Stimulated activated naive CD8-positive, alpha-beta T cell treated with anti-CD3 and anti-CD28 coated beads, Interleukin-15, Interleukin-2, amounts not matched to agents 100 U/mL and 50 U/mL, for 24 hours (primary cell): Measurements from ENCODE around the gene RAB11A.
A peak's percentile ranks its signal among the peaks of the same experiment; 100 is the strongest.

ENCODE experiments used
- ATAC-seq: fragments of 150-1000 bp; cut with Tn5 transposase; one replicate; pipeline ENCODE4 v1.10.0; 2021
- DNase-seq: peaks from one replicate; pipeline ENCODE4 v3.0.0; 2021

RAB11A gene

DNA sequence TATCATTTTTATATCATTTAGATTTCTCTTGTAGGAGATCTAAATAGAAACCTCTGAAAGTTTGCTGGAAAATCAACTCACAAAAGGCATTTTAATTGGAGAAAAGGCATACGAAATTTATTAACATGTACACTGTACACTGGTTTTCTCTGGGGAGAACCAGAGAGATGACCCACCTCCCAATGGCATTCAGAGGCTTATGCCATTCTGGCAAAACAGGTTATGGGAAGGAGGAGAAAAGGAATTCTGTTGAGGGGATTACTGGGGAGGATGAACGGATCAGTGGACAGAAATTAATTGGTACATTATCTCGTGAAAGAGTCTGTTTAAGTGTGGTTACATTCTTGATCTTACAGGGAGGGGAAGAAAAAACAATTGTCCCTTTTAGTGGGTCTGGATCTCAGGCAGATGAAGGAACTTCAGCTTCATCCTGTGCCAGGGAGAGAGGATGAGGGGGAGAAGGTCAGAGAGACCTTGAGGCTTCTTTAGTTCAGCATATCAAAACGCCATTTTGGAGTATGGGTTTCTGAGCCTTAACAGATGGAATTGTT lies 16.5 kb downstream of the RAB11A start:
- ATAC-seq (no peak), DNase-seq (no peak)

DNA sequence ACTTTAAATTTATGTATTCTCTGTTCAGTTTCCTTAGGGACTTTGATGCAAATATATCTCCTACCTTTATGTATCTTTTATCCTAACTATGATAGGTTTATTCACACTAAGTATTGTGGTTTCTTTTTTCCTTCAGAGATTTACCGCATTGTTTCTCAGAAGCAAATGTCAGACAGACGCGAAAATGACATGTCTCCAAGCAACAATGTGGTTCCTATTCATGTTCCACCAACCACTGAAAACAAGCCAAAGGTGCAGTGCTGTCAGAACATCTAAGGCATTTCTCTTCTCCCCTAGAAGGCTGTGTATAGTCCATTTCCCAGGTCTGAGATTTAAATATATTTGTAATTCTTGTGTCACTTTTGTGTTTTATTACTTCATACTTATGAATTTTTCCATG lies 18.3 kb downstream of the RAB11A start:
- ATAC-seq, result peak; percentile 95
- no peak for DNase-seq

DNA sequence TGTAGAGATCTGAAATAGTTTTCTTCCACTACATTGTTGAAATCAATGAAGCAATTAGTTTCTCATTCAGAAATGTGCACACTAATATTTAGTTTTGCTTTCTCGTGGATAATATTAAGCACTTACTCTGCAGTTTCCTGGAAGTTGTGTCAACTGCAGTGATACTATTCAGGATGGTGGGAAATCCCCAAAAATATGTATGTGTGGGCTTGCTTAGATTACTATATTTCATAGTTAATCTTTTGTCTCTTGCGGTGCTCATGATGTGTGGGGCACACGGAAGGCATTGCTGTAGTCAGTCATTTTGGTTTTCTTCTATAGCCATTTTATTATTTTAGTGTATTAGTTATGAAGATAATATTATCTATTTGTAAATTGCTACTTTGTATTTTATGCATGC lies 19.7 kb downstream of the RAB11A start:
- ATAC-seq (peak; percentile 83), DNase-seq (no peak)

DNA sequence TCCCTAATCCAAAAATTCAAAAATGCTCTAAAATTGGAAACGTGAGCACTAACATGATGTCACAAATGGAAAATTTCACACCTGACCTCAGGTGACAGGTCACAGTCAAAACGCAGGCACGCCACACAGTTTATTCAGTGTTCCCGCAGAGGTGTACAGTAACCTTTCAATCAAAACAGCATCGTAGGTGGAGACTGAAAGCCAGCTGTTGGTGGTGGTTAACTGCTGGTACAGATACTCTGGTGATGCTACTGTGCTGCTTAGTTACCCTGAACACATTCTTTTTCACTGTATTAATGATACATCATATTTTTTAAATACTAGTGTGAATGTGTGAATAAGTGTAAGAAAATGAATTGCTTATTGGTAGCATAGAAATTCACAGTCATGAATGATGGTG lies 23.8 kb downstream of the RAB11A start:
- peak; percentile 65 for ATAC-seq

DNA sequence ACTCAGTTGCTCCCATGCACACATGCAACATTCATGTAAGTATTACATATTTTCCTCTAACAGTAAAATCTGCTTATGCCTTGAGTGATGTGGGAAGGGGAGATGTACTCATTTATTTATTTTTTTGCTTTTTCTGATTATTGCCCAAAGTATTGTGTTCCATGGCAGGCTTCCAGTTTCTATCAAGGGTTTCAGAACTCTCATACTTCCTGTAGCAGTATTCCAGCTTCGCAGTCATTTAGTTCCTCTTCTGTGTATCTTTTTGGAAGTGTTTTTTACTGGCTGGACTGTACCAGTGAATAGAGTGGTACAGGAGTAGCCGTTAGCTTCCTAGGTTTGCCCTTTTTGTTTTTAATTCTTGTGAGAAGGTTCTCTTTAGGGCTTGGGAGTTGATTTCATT lies 26.9 kb downstream of the RAB11A start:
- ATAC-seq (no peak), DNase-seq (no peak)

More for the DNA sequence above, 23.8 kb downstream of the RAB11A start:
- no peak for DNase-seq

DNA sequence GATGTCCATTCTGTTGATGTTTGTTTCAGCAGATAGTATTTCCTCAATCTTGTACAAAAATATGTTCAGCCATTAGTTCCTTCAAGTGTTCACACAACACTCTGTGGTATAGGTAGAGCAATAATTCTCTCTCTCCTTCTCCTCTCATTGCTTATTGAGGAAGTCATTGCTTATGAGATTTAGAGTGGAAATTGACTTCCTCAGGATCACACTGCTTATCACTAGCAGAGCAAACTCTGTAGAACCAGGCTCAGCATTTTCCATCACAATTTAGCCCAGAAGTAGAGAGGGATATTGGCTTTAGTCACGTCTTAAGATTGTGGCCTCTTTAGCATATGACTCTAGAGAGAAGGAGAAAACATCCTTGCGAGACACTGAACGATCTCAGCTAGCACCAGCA lies 31.2 kb downstream of the RAB11A start:
- no peak for ATAC-seq

DNA sequence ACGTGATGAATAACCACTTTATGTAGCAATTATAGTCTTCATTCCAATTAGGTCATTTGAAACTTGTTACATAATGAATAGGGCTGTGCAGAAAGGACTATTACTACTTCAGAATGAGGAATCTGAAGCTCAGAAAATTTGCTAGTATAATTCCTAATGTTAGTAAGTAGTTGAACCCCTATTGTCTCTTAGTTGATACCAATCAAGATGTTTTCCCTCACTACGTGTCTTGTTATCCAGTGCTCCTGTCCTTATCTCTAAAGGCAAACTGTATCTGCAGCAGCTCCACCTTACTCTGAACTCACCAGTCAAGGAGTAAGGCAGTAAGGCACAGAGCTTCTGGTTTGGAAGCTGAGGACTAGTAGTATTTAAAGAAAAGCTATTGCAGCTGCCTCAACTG lies 32.0 kb downstream of the RAB11A start:
- ATAC-seq, result no peak
- DNase-seq, result no peak

More for the DNA sequence above, 31.2 kb downstream of the RAB11A start:
- no peak for DNase-seq

DNA sequence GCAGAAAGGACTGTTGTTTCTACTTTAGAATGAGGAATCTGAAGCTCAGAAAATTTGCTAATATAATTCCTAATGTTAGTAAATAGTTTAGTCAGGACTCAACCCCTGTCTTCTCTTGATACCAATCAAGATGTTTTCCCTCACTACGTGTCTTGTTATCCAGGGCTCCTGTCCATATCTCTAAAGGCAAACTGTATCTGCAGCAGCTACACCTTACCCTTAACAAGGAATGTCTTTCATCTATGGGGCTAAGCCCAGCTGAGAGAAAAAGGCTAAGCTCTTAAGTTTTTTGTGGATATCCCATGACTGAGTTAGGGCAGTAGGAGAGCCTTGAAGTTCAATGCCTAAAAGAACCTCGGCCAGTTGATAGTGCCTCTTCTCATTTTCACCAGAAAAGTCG lies 32.5 kb downstream of the RAB11A start:
- ATAC-seq (no peak), DNase-seq (no peak)

DNA sequence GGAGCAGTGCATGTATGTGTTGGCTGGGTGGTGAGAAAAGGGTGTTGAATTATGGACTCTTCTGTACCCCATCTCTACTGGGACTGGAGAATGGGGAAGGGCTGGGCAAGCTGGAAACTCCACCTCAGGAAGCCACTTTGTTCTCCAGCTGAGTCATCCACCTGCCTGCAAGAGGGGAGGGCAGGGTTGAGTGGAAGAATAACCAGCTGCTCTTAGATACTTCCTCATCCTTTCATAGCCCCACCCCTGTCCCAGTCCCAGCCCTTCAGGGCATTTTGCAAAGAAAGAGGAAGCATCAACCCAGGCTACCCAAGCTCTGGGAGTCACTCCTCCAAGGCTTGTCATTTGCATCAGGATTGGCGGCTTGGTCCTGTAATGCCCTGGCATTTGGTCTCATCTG lies 33.1 kb downstream of the RAB11A start:
- ATAC-seq, result peak; percentile 78
- peak; percentile 17 for DNase-seq

DNA sequence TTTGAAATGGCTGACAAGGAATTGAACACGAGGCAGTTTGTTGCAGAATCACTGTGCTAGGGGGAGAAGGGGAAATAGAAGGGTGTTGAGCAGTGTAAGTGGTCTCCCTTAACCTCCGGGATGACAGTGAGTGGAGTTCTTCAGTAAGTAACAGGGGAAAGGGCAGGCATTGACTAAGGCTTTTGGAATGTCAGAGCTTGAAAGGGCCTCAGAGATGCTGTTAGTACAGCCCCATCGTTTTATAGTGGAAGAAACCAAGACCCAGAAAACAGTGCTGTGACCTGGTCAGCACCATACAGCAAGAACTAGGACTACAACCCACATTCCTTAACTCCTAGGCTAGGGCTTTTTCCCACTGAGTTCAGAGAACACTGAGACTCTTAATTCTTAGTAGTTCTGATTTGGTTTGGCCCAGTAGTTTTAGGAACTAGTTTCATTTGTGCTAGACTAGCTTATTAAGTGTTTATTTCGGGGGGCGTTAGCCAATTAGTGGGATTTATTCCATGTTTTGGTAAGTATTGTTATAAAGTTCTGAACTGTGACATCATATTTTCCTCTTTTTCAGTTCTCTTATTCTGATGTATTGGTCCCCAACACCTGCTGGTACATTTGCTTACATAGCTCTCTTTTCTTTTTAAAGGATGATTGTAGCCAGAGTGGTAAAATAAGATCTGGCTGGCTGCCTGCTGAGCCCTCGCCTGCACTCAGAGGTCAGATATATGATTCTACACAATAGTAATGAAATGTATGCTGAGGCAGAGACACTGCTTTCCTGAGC lies 34.2 kb downstream of the RAB11A start:
- no peak for DNase-seq
- ATAC-seq, result no peak

DNA sequence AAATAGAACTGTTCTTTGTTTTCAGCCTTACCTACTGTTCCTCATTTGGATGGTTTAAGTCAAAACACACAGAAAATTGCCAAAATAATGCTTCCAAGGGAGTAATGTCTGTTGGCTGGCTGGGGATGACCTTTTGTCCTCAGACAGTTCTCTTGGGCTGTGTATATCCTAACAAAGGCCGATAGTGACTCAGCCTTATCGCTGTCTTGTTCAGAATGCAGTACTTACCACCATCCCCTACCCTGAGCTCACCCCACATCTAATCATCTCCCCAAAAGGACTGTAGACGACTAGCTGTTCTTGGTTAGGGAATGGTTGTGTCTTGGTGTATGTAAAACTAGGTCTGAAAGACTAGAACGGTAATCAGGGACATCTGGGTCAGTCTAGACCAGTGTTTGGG lies 35.0 kb downstream of the RAB11A start:
- no peak for ATAC-seq
- DNase-seq, result no peak

DNA sequence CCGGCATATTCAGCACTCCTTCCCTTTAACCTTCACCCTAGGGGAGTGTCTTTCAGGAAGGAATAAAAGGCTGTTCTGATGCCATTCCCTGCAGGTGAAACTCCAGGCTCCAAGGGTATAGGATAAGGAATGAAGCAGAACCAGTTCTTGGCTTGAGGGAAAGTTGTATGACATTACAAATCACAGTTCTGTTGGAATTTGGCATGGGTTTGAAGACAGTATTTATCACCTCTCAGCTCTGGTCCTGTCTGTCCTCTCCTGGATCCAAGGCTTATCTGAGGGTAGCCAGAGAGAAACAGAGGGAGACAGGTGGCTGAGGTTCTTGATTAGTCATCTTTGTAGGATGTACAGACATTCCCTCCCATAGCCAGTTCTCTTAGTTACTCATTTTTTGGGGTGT lies 37.1 kb downstream of the RAB11A start:
- ATAC-seq, result no peak
- DNase-seq, result no peak

DNA sequence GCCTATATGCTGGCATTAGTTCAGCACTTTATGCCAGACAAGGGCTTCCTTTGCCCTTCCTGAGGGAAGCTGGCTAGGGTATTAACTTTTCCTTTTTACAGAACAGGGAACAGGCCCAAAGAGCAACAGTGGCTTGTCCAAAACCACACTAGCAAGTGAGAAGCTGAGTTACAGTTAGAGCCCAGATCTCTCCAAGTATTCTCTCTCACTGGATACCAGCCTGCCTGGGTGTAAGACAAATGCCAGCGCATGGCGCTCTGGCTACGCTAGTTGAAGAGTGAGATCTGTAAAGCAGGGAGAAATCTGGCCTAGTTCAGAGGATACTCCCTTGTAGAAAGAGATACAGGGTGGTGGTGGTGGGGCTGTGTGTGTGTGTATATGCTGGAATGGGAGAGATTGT lies 38.4 kb downstream of the RAB11A start:
- ATAC-seq, result no peak

DNA sequence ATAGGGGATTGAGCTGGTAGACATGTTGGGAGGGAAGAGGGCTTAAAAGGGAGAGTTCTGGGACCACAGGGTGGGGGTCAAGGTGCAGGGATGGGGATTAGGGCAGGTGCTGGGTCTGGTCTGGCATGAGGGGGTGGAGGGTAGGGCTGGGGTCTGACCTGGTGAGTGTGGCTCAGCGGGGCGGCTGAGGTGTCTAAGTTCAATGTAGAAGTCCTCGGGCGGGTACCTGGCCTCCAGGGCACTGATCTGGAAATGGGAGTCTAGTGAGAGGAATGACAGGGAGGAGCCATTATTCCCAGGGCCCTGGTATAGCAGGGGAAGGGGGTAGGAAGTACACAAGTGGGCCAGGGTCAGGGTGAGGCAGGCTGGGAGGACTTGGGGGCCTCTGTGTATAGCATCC lies 39.6 kb downstream of the RAB11A start:
- ATAC-seq, result no peak

More for the DNA sequence above, 38.4 kb downstream of the RAB11A start:
- no peak for DNase-seq

DNA sequence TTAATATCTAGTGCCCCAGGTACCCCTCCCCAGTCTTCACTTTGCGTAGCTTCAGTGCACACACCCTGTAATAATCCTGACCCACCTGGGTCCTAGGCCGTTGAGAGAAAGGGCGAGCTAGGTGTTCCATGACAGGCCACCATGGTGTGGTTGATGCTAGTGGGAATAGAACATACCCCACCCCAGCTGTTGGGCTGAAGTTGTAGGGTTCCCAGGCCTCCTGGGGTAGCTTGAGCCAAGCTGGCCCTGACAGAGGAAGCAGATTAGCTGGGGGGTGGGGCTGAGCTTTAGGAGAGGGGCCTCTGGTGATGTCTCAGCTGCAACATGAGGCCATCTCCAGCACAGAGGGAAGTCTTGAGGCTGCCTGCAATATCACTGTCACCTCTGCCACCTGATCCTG lies 40.5 kb downstream of the RAB11A start:
- ATAC-seq (no peak), DNase-seq (no peak)

More for the DNA sequence above, 39.6 kb downstream of the RAB11A start:
- DNase-seq, result no peak

DNA sequence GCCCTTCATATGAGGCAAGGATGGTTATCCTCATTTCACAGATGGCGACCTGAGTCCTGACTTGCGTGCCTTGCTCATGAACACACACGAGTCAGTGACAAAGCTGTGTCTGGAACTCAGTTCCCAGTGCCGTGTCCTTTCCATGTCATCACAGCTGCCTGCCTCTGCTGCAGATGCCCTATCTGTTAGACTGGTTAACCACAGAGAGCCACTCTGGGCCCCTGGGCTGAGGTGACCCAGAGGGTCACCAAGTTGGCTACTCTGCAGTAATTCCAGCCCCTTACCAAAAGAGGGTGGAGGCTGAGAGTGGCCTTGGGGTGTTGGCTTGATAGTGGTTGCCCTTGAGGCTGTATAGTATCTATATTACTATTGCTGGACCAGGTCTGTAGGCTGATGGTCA lies 41.0 kb downstream of the RAB11A start:
- ATAC-seq (no peak), DNase-seq (no peak)

DNA sequence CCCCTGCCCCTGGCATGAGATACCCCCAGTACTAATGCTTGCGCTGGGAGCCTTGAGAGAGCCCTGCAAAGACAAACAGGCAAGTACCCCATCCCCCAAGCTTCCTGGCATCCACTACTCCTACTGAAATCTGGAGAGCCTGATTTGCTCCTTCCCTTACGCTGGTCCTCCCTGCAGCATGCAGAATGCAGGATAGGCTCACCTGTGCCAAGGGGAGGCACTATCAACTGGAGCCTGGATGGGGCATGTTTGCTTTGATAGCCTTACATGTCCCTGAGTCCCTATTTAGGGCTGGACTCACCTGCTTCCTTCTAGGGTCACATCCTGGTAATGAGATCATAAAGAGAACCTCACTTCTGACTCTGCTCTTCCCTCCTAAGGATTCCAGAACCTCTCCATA lies 42.9 kb downstream of the RAB11A start:
- no peak for ATAC-seq

DNA sequence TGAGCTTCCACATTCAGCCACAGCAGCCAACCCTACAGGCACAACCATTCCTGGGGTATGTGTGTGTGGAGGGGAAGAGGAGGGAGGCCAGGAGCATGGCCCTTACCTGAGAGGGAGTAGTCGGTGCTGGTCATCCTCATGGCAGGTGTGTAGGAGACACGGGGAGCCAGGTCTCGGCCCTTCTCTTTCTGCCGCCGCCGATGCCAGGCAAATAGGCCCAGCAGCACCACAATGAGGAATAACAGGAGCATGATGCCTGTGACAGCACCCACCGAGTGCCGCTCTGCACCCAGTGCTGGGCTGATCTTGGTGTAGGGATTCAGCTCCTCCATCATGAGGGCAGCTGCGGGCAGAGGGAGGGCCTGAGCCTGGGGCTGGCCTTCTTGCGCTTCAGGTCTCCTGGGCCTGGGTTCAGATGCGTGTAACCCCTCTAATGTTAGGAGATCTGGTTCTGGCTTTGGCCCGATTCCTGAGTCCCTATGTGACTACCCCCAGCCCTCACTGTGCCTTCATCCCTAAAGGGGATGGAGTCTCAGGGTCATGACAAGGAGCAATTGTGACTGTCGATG lies 44.4 kb downstream of the RAB11A start:
- DNase-seq (no peak), ATAC-seq (no peak)

More for the DNA sequence above, 42.9 kb downstream of the RAB11A start:
- DNase-seq, result no peak

DNA sequence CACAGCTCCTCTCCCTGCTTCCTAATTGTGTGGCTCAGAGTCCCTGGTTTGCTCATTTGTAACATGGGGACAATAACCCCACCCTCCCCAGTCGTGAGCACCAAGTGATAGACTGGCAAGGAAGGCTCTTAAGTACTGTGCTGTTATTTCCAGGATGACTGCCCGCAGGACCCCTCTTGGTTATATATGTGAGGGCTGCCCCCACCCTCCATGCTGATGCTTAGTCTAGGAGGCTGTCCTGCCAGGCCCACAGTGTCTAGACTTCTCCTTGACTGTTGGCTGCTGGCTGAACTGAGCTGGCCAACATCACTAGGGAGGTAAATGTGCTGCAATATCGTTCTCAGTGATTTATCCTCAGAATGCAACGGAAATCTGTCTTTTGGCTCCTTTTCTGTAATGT lies 45.1 kb downstream of the RAB11A start:
- DNase-seq, result no peak
- ATAC-seq, result no peak

DNA sequence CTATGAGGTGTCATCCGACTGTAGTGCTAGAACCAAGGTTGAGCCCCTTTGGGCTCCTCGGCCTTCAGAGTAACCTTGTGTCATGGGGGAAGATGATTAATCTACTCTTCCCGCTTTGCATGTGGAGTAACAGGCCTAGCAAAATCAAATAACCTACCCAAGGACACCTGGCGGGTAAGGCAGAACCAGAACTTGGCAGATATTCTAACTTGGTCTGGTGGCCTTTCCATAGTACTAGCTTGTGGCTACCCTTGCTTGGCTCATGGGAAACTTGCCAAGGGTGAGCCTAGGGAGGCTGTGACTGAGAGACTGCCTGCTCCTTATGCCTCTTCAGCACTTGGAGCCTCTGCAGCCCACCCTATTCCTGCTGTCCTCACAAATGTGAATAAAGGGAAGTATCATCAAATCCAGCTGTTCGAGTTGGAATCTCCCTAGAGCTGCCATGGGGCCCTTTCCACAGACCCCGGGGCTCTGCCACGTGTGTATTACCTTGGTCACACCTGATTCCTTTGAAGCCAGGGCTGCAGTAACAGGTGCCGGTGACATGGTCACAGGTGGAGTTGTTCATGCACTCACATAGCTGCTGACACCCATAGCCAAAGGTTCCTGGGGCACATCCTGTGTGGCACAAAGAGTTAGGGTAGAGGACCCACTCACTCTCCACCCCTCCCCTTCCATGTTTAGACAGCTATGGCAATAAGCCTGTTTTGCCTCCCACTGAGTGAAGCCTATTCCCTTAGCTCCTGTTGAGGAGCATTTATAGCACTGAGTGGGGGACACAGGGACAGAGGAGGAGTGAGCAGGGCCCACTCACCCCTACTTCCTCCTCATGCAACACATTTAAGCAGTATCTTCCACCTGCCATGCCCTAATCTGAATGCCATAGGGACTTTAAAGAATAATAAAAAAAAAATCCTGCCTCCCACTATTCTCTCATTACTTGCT lies 46.0 kb downstream of the RAB11A start:
- no peak for ATAC-seq
- DNase-seq, result no peak

DNA sequence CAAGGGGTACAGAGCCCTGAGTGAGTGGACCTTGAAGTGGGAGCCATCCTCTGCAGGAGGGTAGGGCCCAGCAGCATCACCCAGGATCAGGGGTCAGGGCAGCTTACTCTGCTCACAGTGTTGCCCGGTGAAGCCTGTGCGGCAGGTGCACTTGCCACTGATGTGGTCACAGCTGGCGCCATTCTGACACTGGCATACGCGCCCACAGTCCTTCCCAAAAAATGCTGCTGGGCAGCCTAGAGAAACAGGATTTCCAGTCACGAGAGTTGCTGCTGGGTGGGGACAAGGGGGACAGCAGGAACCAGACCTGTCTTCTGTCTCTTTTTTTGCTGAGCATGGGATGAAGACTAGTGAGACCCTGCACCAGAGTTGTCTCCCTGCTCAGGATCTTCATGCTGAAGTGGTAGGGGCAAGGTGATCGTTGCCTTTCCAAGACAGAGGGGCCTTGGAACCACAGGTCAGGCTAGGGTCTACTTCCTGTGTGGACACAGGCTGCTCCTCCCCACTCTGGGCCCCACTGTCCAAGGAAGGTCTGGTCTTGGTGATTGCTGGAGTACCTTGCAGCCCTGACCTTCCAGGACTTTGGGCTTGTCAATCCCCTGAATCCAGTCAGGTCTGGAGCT lies 46.9 kb downstream of the RAB11A start:
- no peak for DNase-seq

More for the DNA sequence above, 46.9 kb downstream of the RAB11A start:
- no peak for ATAC-seq
